ENCODE data around the gene SPOCK3.

DNA sequence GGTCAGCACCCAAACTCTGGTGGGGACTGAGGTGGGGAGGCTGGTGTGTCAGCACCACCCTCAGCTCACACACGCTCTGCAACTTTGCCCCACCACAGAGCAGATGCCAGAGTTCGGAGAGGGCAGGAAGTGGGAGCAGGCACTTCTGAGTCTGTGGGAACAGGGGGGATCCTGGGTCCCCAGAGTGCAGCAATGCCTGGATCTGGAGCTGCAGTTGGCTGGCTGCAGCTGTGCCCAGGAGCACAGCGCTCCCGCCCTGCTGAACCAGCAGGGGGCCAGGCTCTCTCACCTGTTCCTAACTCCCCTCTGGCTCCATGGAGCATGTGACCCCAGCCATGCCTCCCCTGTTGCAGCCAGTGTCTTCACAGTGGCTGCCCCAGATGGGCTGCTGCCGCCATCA lies 252.4 kb downstream of the SPOCK3 start:
- no peak for TF ChIP-seq ZNF274 (IDR thresholded peaks at IDR 0.05; ENCODE audit: low read depth, low read length)
- no peak for TF ChIP-seq YY1 (IDR thresholded peaks at IDR 0.05; ENCODE audit: insufficient read depth, insufficient read length)

Measured in NT2/D1 (cell line).